Liver (tissue), 9 donors: Measurements from ENCODE around the gene GRK6. TPM values are rescaled to one million over a fixed set of nuclear protein-coding genes. Genes with fewer than 3 reads are reported as not detected.

Experiments used
- DNase-seq: peaks from one replicate; pipeline ENCODE4 v3.0.0-alpha.2; 2017; ENCODE audit warnings: low spot score
- H3K27ac ChIP-seq, 2 donors: one replicate each; pipeline ENCODE4 v1.7.0; 2013; ENCODE audit warnings: inconsistent platforms in 2 of 2, low read length in 2 of 2, control low read depth in 1 of 2, low read depth in 1 of 2, mild to moderate bottlenecking in 1 of 2
- H3K27me3 ChIP-seq, 4 donors: one replicate each; pipeline versions ENCODE4 v1.6.1 to v1.7.0; 2013; ENCODE audit warnings: low read length in 3 of 4, inconsistent platforms in 1 of 4, mild to moderate bottlenecking in 1 of 4, moderate library complexity in 1 of 4; ENCODE audit not compliant: control insufficient read depth in 4 of 4, insufficient read depth in 4 of 4
- H3K36me3 ChIP-seq, 4 donors: one replicate each; pipeline versions ENCODE4 v1.6.1 to v1.7.0; 2013; ENCODE audit warnings: low read length in 3 of 4, mild to moderate bottlenecking in 3 of 4, low read depth in 1 of 4, moderate library complexity in 1 of 4; ENCODE audit not compliant: control insufficient read depth in 4 of 4, insufficient read depth in 3 of 4
- H3K4me1 ChIP-seq, 4 donors: one replicate each; pipeline versions ENCODE4 v1.6.1 to v1.7.0; 2013; ENCODE audit warnings: low read length in 3 of 4, mild to moderate bottlenecking in 3 of 4, moderate library complexity in 1 of 4; ENCODE audit not compliant: control insufficient read depth in 4 of 4, insufficient read depth in 4 of 4
- H3K4me3 ChIP-seq, 3 donors: one replicate each; pipeline versions ENCODE4 v1.6.1 to v1.7.0; 2013; ENCODE audit warnings: low read length in 3 of 3, control low read depth in 1 of 3, low read depth in 1 of 3, mild to moderate bottlenecking in 1 of 3
- H3K9ac ChIP-seq, 2 donors: one replicate each; pipeline ENCODE4 v1.7.0; 2013; ENCODE audit warnings: low read length in 2 of 2, mild to moderate bottlenecking in 2 of 2, moderate library complexity in 2 of 2, control low read depth in 1 of 2, low read depth in 1 of 2
- H3K9me3 ChIP-seq, 4 donors: one replicate each; pipeline versions ENCODE4 v1.6.1 to v1.7.0; 2013; ENCODE audit warnings: low read length in 3 of 4; ENCODE audit not compliant: control insufficient read depth in 4 of 4
- EGR1 ChIP-seq, 2 donors: IDR thresholded peaks; 2 replicates each; pipeline ENCODE4 v1.6.1; 2016 to 2018; ENCODE audit warnings: antibody characterized with exemption in 2 of 2, low read depth in 2 of 2
- FOXA2 ChIP-seq: IDR thresholded peaks from 2 replicates; pipeline ENCODE4 v1.6.1; 2016; ENCODE audit warnings: antibody characterized with exemption
- GABPA ChIP-seq, 2 donors: IDR thresholded peaks in 1 of 2; conservative IDR thresholded peaks in 1 of 2; 2 replicates each; pipeline ENCODE4 v1.6.1; 2016; ENCODE audit warnings: antibody characterized with exemption in 2 of 2, mild to moderate bottlenecking in 1 of 2, moderate library complexity in 1 of 2
- HNF4A ChIP-seq, 2 donors: conservative IDR thresholded peaks; 2 replicates each; pipeline ENCODE4 v1.6.1; 2016; ENCODE audit warnings: antibody characterized with exemption in 2 of 2, mild to moderate bottlenecking in 2 of 2
- HNF4G ChIP-seq: IDR thresholded peaks from 2 replicates; pipeline ENCODE4 v1.6.1; 2016; ENCODE audit warnings: antibody characterized with exemption
- JUND ChIP-seq, 2 donors: IDR thresholded peaks; 2 replicates each; pipeline ENCODE4 v1.6.1; 2016; ENCODE audit warnings: antibody characterized with exemption in 2 of 2
- RAD21 ChIP-seq, 2 donors: IDR thresholded peaks; 2 replicates each; pipeline ENCODE4 v1.6.1; 2016; ENCODE audit warnings: antibody characterized with exemption in 2 of 2, mild to moderate bottlenecking in 2 of 2
- RXRA ChIP-seq, 2 donors: IDR thresholded peaks; 2 replicates each; pipeline ENCODE4 v1.6.1; 2017 to 2018; ENCODE audit warnings: antibody characterized with exemption in 2 of 2, mild to moderate bottlenecking in 1 of 2
- SP1 ChIP-seq: IDR thresholded peaks from 2 replicates; pipeline ENCODE4 v1.6.1; 2018; ENCODE audit warnings: antibody characterized with exemption, mild to moderate bottlenecking
- TAF1 ChIP-seq: conservative IDR thresholded peaks from 2 replicates; pipeline ENCODE4 v1.6.1; 2016; ENCODE audit warnings: antibody characterized with exemption, mild to moderate bottlenecking
- WGBS: extraction: QIAGEN DNeasy Blood & Tissue Kit; methylation state at CpG from one replicate; pipeline ENCODE4 v1.1.7; 2013; 5-methylcytosine and 5-hydroxymethylcytosine counted together
- polyA plus RNA-seq, 2 donors: library from polyadenylated mRNA; stranded (reverse) in 1 of 2; unstranded in 1 of 2; fragments of 200-250 nt in 1 of 2; fragments of >200 nt in 1 of 2; fragmentation: Nextera tagmentation in 1 of 2; extraction: Ambion mirVana in 1 of 2; gene quantifications; one replicate each; pipeline versions ENCODE4 v1.2.1 to v1.2.3, GENCODE V29; 2013 to 2015
- total RNA-seq, 2 donors: library from RNA; depleted of rRNA; stranded (reverse); fragments of >200 nt; gene quantifications; one replicate each; pipeline ENCODE4 v1.2.3, GENCODE V29; 2014
- TF ChIP-seq, protein P1 (sequence below): IDR thresholded peaks from 2 replicates; pipeline ENCODE4 v1.6.1; 2016; ENCODE audit warnings: antibody characterized with exemption, mild to moderate bottlenecking
- TF ChIP-seq, protein P2 (sequence below): IDR thresholded peaks from 2 replicates; pipeline ENCODE4 v1.6.1; 2016; ENCODE audit warnings: antibody characterized with exemption
- TF ChIP-seq, protein P3 (sequence below): IDR thresholded peaks from 2 replicates; pipeline ENCODE4 v1.6.1; 2016; ENCODE audit warnings: antibody characterized with exemption
- TF ChIP-seq, protein P4 (sequence below): IDR thresholded peaks from 2 replicates; pipeline ENCODE4 v1.6.1; 2016; ENCODE audit warnings: antibody characterized with exemption
- donor health status: healthy.
- donor health status: healthy.
- donor health status: healthy.
- donor health status: healthy.
- donor health status: healthy.

GRK6 gene
- total and polyA plus RNA-seq, 4 donors, result 3.1 to 24.0 (median 10.8) TPM

DNA sequence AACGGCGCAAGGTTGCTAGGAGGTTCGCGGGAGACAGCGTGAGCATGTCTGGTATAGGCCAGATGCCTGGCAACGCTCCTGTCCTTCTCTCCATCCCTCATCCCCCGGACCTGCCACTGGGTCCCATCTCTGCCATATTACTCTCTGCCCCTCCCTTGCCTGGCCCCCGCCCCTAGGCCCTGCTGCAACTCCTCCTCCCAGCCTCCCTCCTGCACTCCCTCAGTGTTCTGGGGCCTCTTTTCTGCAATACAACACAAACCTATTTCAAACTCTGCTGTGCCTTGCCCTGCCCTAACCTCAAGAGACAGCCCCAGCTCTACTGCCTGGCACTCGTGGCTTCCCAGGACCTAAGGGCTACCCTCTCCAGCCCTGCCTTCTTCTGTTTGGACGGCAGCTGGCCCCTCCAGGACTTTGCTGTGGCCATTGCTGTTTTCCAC is 55.9 kb downstream of the GRK6 start (continued):
- TF ChIP-seq, protein P1, sequence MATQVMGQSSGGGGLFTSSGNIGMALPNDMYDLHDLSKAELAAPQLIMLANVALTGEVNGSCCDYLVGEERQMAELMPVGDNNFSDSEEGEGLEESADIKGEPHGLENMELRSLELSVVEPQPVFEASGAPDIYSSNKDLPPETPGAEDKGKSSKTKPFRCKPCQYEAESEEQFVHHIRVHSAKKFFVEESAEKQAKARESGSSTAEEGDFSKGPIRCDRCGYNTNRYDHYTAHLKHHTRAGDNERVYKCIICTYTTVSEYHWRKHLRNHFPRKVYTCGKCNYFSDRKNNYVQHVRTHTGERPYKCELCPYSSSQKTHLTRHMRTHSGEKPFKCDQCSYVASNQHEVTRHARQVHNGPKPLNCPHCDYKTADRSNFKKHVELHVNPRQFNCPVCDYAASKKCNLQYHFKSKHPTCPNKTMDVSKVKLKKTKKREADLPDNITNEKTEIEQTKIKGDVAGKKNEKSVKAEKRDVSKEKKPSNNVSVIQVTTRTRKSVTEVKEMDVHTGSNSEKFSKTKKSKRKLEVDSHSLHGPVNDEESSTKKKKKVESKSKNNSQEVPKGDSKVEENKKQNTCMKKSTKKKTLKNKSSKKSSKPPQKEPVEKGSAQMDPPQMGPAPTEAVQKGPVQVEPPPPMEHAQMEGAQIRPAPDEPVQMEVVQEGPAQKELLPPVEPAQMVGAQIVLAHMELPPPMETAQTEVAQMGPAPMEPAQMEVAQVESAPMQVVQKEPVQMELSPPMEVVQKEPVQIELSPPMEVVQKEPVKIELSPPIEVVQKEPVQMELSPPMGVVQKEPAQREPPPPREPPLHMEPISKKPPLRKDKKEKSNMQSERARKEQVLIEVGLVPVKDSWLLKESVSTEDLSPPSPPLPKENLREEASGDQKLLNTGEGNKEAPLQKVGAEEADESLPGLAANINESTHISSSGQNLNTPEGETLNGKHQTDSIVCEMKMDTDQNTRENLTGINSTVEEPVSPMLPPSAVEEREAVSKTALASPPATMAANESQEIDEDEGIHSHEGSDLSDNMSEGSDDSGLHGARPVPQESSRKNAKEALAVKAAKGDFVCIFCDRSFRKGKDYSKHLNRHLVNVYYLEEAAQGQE, result no peak
- TF ChIP-seq HNF4A (conservative IDR thresholded peaks at IDR 0.05) (no peak), EGR1 (IDR thresholded peaks at IDR 0.05; ENCODE audit: low read depth in 2 of 2) (no peak)
- TF ChIP-seq, protein P2, sequence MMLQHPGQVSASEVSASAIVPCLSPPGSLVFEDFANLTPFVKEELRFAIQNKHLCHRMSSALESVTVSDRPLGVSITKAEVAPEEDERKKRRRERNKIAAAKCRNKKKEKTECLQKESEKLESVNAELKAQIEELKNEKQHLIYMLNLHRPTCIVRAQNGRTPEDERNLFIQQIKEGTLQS, result no peak

DNA sequence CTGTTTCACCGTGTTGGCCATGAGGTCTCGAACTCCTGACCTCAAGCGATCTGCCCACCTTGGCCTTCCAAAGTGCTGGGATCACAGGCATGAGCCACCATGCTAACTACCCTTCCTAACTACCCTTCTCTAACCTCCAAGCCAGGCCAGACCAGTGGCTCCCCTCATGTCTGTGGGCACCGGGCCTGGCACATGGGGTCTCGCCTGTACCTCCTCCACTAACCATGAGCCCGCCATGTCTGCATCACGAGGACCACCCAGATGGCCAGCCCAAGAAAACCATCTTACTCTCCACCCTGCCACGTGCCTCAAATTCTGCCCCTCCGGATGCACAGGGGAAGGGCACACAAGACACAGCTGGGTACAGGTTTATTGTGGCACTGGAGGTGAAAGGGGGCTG is 56.6 kb downstream of the GRK6 start:
- no peak for DNase-seq
- WGBS, result 97% methylated on average over 9 of the region's 9 CpGs
- Histone ChIP-seq H3K9ac (no peak overlapping the region), H3K36me3 (peaks cover 0 to 4% (median under 1%) of the 10 kb centered on the region in 4 donors), H3K27me3 (no peaks in the 10 kb centered on the region), H3K27ac (no peak overlapping the region), H3K9me3 (no peaks in the 10 kb centered on the region), H3K4me1 (peaks cover 5 to 19% (median 15%) of the 10 kb centered on the region in 4 donors), H3K4me3 (no peak overlapping the region)
- TF ChIP-seq JUND (IDR thresholded peaks at IDR 0.05) (no peak), HNF4G (no peak), RAD21 (IDR thresholded peaks at IDR 0.05) (no peak)
- TF ChIP-seq, protein P3, sequence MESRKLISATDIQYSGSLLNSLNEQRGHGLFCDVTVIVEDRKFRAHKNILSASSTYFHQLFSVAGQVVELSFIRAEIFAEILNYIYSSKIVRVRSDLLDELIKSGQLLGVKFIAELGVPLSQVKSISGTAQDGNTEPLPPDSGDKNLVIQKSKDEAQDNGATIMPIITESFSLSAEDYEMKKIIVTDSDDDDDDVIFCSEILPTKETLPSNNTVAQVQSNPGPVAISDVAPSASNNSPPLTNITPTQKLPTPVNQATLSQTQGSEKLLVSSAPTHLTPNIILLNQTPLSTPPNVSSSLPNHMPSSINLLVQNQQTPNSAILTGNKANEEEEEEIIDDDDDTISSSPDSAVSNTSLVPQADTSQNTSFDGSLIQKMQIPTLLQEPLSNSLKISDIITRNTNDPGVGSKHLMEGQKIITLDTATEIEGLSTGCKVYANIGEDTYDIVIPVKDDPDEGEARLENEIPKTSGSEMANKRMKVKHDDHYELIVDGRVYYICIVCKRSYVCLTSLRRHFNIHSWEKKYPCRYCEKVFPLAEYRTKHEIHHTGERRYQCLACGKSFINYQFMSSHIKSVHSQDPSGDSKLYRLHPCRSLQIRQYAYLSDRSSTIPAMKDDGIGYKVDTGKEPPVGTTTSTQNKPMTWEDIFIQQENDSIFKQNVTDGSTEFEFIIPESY, result no peak

DNA sequence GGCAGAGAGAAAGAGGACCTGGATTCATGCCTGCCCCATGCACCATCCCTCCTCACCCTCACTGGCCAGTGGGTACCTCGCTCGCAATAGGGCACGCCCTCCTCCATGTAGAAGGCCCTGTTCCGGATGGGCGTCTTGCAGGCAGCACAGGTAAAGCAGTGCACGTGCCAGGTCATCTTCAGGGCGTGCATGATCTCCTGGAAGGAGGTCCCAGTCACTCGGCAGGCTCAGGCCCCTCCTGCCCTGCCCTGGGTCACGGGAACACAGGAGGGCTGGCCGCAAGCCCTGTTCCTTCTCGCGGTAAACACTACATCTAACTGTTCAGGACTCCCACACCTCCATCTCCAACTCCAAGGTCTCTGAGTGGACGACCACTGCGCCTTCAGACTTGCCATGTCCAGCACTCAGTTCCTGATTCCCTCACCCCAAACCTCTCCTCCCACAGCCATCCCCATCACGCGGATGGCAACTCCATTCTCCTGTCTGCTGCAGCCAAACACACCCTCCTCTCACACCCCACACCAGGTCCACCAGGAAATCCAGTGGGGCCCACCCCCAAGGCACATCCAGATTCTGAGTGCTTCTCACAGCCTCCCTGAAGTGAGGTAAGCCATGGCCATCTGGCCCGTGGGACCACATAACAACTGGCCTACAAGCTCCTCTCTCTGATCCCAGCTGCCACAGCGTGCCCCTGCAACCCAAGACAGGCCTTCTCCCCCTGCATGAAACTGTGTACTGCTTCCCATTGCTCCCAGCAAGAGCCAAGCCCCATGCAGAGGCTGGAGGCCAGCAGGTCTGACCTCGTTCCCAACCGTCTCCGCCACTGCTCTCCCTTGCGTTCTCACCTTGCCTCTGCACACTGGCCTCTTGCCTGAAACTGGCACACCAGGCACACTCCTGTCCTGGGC is 57.8 kb downstream of the GRK6 start:
- no peaks in the 10 kb centered on the region for H3K9me3 ChIP-seq
- no peak for DNase-seq
- peaks cover 0 to 4% (median under 1%) of the 10 kb centered on the region in 4 donors for H3K36me3 ChIP-seq
- no peak overlapping the region for H3K9ac ChIP-seq
- peaks cover 3 to 12% (median 10%) of the 10 kb centered on the region in 4 donors for H3K4me1 ChIP-seq
- WGBS, result 95% methylated on average over 22 of the region's 22 CpGs
- H3K27ac ChIP-seq, result no peak overlapping the region
- H3K4me3 ChIP-seq, result no peak overlapping the region
- H3K27me3 ChIP-seq, result no peaks in the 10 kb centered on the region
- no peak for TF ChIP-seq RXRA (IDR thresholded peaks at IDR 0.05)
- TF ChIP-seq FOXA2, result no peak
- TF ChIP-seq HNF4A (conservative IDR thresholded peaks at IDR 0.05), result no peak
- TF ChIP-seq, protein P3, result no peak
- TF ChIP-seq JUND (IDR thresholded peaks at IDR 0.05), result no peak
- TF ChIP-seq TAF1, result no peak
- TF ChIP-seq, protein P4, sequence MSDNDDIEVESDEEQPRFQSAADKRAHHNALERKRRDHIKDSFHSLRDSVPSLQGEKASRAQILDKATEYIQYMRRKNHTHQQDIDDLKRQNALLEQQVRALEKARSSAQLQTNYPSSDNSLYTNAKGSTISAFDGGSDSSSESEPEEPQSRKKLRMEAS, result no peak
- TF ChIP-seq, protein P1, result no peak
- no peak for TF ChIP-seq SP1
- no peak for TF ChIP-seq HNF4G
- TF ChIP-seq GABPA (IDR thresholded peaks at IDR 0.05 in 1 of 2, conservative IDR thresholded peaks at IDR 0.05 in 1 of 2), result no peak
